Measurements from ENCODE around the gene MMP11.

- TF ChIP-seq CTCF (IDR thresholded peaks at IDR 0.05) (no peak), POLR2A (IDR thresholded peaks at IDR 0.05) (no peak)
Measured at GRCh38 chr22:23755711-23756110, 16.9 kb upstream of the MMP11 start.
